AG08396 (cell line): ENCODE results near the gene LMBR1.
"Not testable (repeated sequence)": the region's sequence is repeated elsewhere in the genome, so short reads cannot be mapped to it uniquely, and the experiment has no call there.

ENCODE experiments used
- DNase-seq: peaks from one replicate; pipeline ENCODE4 v3.0.0; 2012; ENCODE audit warnings: low spot score, mixed read lengths

The LMBR1 gene

DNA sequence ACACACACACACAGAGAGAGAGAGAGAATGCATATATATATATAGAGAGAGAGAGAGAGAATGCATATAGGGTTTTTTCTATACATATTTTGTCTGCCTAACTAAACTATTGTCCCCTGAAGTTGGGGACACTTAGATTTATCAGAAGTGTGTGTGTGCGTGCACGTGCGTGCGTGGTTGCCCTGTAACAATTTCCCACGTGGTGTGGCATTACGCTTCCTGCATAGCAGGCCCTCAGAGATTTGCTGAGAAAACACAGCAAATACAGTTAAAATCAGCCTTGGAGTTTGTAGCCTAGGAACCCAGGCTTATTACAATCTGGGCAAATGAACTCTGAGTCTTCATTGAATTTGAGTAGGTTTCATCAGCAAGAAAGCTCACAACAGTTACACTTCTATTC, 237.7 kb downstream of the LMBR1 start:
- DNase-seq, result no peak

DNA sequence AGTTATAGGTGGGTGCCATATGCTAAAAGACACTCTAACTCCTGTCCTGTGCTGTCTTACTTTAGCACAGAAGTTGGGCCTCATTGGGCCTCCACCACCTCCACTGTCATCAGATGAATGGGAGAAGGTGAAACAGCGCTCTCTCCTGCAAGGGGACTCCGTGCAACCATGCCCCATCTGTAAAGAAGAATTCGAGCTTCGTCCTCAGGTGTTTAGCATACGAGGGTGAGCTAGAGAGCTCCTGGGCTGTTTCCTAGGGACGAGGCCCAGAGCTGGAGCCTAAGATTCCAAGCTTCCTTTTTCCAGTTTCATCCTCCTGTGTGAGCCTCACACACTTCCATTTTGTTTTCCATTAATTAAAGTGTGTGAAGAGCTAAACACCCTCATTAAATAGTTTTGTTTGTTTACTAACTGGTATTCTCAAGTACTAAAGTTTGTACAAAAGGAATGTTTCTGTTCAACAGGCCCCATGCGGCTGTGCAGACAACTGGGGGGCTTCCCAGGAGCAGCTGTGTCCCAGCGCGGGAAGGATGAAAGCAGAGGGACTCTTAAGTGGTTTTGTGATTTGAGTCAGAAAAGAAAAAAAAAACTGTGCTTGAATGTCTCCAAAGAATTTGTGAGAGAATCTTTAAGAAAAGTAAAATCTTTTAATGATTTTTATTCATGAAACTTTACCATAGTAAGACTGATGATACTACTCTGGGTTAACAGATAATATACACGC, 238.3 kb downstream of the LMBR1 start:
- no peak for DNase-seq

- DNase-seq, result no peak
These were observed 240.0 kb downstream of the LMBR1 start for GRCh38 chr7:156652886-156653568.

- no peak for DNase-seq
These were observed 241.5 kb downstream of the LMBR1 start for GRCh38 chr7:156651474-156651873.

GRCh38 chr7:156650042-156650441, 242.9 kb downstream of the LMBR1 start:
- no peak for DNase-seq

DNA sequence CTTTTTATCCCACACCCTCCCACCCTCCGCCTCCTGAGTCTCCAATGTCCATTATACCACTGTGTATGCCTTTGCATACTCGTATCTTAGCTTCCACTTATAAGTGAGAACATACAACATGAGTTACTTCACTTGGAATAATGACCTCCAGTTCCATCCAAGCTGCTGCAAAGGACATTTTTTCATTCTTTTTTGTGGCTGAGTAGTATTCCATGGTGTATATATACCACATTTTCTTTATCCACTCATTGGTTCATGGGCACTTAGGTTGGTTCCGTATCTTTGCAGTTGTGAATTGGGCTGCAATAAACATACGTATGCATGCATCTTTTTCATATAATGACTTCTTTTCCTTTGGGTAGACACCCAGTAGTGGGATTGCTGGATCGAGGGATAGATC, 245.7 kb downstream of the LMBR1 start:
- not testable (repeated sequence) for DNase-seq

GRCh38 chr7:156642306-156643045, 250.5 kb downstream of the LMBR1 start:
- no peak for DNase-seq

GRCh38 chr7:156640949-156641485, 252.0 kb downstream of the LMBR1 start:
- DNase-seq, result no peak

DNA sequence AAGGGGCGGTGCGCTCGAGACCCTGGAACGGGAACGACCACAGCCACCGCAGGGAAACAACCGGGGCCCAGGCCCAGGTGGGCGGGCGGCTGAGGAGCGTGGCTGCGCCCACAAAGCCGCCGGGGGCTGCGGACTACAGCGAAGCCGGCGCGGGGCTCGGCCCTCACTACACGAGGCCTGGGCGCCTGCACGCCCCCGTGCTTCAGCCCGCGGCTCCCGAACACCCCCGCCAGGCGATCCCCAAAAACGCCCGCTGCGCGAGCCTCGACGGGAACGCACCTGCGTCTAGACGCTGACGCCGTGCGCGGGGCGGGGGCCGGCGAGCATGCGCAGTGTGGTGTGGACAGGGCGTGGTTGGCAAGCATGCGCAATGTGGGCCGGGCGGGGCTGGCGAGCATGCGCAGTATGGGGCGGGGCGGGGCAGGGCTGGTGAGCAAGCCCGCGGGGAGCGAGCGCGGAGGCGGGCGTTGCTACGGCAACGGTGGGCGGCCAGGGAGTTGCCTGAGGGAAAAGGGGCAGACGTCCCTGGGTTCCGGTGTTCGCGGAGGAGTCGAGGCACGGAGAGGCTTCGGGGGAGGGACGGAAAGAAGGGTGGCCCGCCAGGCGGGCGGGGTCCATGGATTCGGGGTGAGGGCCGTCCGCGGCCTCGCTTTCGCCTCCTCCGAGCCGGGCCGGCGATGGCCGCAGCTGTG, 252.6 kb downstream of the LMBR1 start, which contains the start of gene RNF32:
Gene RNF32, plus strand, starts transcription at position 518 of the 692 bp plus-strand sequence. CDS start 3,104 bp downstream, outside the sequence.
- DNase-seq, result peak; percentile 100

DNA sequence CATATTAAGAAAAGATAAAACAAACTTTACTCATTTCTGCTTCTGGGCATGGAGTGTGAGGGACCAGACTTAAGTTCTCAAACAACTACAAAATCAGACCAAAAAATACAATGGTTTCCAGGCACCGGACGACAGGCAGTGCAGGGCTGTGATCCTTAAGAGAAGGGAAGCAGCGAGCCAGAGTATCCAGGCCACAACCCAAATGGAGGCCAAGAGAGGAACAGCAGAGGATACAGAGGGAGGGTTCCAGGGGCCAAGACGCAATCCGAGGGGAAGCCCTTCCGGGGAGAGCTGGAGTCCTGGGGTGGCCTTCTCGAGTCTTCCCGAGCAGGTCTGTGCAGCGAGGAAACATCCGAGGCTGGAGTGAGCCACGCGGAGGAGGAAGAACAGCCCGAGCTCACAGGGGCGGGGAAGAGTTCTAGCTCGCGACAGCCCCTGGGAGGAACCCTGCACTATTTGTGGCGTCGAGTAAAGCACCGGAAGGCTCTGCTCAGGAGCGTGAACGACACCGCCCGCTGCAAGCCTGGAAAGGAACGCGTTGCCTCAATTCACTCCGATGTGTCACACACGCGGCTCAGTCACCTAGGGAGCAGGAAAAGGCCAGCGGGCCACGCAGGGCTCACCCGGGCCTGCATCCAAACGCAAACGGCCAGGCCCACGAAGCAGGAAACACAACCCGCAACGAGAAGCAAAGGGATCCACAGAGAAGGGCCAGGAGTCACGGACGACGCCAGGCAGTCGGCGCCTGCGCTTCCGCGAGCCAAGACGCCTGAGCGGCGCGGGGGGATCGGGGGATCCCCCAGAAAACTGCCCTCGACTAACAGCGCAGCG, 253.3 kb downstream of the LMBR1 start:
- DNase-seq, result no peak

DNA sequence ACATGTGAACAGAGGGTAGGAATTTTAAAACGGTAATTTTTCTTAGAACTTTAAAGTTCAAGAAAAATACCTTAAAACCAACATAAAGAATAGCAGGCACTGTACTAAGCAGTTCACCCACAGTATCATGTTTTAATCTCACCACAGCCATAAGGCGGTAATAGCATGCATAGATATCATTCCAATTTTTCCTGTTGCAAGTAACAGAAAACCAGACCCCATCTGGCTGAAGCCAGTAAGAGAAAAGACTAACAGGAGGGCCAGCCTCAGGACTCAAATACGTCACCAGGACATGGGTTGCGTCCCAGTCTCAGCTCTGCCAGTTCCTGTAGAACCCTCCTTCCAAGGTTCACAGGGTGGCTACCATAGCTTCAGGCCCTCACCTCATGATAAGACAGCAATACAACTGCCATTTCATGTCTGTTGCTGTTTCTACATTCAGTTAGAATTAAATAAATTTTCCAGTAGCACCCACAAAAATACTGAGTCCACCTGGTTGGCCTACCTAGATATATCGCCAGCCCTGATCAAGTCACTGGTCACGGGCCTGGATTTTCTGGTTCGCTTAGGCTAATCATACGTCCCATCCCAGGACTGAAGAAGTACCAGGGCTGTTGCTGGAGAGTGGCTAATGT, 254.4 kb downstream of the LMBR1 start:
- no peak for DNase-seq

- not testable (repeated sequence) for DNase-seq
These were observed 255.9 kb downstream of the LMBR1 start for GRCh38 chr7:156637093-156637492.

GRCh38 chr7:156635529-156636385, 257.2 kb downstream of the LMBR1 start:
- no peak for DNase-seq

DNA sequence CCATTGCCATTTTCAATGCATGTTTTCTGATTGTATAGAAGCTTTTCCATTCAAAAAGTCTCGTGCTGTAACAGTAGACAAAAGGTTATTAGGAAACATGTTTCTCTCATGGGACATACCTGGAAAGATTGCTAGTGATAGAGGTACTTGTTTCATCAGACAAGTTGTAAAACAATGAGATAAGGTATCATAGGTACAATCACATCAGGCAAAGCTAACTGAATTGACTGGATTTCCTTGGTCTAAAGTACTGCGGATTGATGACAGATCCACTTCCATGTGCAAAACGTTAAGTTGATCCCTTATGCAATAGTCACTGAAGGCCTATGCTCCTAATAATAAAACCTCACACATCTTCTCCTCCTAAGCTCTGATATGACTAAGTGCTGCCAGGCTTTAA, 258.9 kb downstream of the LMBR1 start:
- DNase-seq, result no peak

DNA sequence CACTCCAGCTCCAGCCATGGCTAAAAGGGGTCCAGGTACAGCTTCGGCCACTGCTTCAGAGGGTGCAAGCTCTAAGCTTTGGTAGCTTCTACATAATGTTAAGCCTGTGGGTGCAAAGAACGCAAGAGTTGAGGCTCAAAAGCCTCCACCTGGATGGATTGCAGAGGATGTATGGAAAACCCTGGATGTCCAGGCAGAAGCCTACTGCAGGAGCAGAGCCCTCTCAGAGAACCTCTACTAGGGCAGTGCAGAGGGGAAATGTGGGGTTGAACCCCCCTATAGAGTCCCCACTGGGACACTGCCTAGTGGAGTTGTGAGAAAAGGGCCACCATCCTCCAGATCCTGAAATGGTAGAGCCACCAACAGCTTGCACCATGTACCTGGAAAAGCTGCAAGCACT, 263.1 kb downstream of the LMBR1 start:
- DNase-seq, result no peak

DNA sequence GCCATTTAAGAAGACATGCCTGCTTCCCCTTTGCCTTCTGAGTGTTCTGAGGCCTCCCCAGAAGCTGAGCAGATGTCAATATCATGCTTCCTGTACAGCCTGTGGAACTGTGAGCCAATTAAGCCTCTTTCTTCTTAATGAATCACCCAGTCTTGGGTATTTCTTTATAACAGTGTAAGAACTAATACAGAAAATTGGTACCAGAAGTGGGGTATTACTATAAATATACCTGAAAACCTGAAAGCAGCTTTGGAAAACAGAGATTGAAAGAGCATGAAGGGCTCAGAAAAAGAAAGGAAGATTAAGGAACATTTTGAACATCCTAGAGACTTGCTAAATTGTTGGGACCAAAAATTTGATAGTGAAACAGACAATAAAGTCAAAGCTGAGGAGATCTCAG, 264.4 kb downstream of the LMBR1 start:
- no peak for DNase-seq
